SHP77 treated with DMSO at 0.1 percent for 48 hours (cell line): ENCODE measurements around the gene CHTF18.
"Not testable (repeated sequence)": the region's sequence is repeated elsewhere in the genome, so short reads cannot be mapped to it uniquely, and the experiment has no call there.

Experiments used
- DNase-seq: peaks from one replicate; lab custom pipeline; 2025; lab: John Stamatoyannopoulos, UW

CHTF18 gene

DNA sequence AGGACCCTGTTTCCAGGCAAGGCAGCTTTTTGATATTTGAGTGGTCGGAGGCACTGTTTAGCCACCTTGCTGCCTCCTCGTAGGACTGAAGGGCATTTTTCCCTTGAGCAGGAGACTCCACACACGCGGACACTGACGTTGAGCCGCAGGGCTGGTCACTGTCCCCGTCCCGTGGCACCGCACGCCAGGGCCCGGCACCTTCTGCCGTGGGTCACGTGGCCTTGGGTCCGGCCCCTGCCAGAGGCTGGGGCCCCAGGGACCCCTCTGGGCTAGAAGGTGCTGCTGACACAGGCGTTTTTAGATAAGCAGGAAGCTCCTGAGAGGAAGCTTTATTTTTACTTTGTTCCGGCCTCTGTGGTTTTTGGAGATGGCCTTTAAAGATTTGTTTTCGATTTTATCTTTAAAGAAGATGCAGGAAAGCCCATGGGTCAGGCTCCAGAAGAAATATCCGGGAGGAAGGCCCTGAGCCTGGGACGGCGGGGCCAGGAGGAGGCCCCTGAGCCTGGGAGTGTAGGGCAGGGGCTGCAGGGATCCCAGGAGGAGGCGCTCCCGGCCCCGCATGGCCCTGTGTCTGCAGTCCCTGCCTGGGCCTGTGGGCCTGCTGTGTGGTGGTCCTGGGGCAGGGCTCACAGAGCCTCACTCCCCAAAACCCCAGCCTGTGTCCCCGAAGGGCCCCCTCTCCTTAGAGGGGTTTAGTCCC is 42.6 kb downstream of the CHTF18 start:
- DNase-seq, result no peak

GRCh38 chr16:831571-832413 is 43.4 kb downstream of the CHTF18 start:
- no peak for DNase-seq

GRCh38 chr16:832652-833336 is 44.4 kb downstream of the CHTF18 start:
- no peak for DNase-seq

- DNase-seq, result no peak
Observed at GRCh38 chr16:833411-833810, 45.0 kb downstream of the CHTF18 start.

DNA sequence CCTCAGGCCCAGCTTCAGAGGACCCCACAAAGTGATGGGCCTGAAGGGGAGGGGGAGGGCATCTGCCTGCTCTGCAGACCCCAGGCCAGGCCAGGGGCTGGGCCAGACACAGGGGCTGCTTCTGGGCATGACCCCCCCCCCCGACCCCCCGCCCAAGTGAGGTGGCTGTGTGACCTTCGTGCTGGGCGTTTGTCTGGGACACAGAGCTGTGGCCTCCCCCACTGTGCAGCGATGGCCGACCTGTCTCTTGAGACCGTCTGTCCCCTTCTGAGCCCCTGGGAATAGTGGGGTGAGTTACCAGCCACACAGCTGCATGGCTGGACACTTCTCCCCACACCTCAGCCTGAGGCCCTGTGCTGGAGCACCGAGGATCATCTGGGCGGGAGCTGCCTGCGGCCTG is 47.0 kb downstream of the CHTF18 start:
- DNase-seq, result no peak

DNA sequence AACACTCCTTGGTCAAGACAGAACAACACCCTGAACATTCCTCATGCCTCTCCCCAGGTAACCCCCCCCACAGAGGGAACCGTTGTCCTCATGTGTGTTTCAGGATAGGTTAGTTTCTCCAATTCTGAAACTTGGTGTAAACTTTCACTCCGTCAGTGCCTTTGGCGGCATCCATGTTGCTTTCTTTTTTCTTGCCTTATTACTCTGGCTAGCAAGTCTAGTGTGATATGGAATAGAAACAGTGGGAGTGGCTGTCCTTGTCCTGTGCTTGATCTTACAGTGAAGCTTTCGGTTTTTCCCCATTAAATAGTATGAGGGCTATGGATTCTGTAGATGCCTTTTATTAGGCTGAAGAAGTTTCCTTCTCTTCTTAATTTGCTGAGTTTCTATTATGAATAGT is 47.8 kb downstream of the CHTF18 start:
- DNase-seq, result no peak

DNA sequence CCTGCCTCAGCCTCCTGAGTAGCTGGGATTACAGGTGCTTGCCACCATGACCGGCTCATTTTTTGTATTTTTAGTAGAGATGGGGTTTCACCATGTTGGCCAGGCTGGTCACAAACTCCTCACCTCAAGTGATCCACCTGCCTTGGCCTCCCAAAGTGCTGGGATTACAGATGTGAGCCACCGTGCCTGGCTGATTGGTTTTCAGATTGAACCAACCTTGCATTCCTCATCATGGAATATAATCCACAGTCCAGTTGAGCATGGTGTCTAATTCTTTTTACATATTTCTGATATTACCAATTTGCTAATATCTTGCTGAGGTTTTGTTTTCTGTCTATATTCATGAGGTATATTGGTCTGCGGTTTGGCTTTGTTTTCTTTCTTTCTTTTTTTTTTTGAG is 48.4 kb downstream of the CHTF18 start:
- not testable (repeated sequence) for DNase-seq

GRCh38 chr16:838741-839140 is 50.3 kb downstream of the CHTF18 start:
- DNase-seq, result no peak

GRCh38 chr16:839643-840408 is 51.4 kb downstream of the CHTF18 start:
- no peak for DNase-seq

GRCh38 chr16:840561-841454 is 52.4 kb downstream of the CHTF18 start:
- no peak for DNase-seq

DNA sequence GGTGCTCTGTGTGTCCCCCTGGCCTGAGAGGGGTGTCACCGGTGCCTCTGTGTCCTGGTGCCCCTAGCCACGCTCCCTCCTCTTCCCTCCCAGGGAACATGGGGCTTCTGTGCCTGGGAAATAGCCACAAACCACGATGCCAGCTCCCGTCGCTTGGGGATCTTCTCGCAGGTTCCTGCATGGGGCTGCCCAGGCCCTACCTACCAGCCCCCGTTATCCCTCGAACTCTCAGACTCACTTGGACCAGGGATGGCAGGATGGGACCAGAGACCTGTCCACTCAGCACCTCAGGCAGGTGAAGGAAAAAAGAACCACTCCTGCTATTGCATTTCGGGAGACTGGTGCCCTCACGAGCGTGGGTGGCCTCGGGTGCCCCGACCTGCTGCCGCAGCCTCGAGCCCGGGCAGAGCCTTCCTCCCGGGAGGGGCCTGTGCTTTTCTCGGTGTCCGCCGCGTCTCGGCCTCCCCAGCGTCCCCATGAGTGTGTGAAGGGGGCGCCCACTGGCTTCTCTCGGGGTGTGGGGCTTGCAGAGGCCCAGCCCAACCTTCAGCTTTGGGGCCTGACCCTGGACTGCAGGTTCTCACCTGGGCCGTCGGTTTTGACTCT is 53.1 kb downstream of the CHTF18 start:
- DNase-seq, result no peak

GRCh38 chr16:842061-842476 is 53.6 kb downstream of the CHTF18 start:
- DNase-seq, result no peak

GRCh38 chr16:842711-843560 is 54.5 kb downstream of the CHTF18 start:
- no peak for DNase-seq

GRCh38 chr16:843771-844170 is 55.4 kb downstream of the CHTF18 start:
- DNase-seq, result no peak

DNA sequence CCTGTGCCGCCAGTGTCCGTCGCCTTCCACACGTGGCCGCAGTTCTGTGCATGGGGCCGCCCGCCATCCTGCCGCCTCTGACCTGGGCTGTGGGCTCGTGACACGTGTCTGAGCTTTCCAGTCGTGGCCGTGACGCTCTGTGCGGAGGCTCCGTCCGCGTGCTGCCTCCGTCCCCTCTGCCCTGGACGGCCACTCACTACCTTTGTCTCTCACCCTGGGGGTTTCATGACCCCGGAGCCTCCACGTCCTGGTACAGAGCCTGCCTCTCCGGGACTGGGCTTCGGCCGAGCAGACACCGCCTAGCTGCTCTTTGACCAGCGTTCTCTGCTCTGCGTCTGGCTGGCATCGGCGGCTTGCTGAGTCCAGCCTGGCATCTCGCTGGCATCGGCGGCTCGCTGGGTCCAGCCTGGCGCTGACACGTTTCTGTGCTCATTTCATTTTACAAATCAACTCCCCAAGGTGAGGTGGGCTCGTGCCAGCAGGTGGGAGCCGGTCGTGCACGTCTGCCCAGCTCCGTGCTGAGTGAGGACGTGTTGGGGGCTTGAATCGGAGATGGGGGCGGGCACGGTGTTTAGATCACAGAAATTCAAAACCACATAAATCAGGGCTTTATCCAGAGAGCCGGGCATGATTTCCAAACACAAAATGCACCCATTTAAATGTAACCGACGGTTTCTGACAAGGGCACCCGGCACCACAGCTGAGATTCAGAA is 56.4 kb downstream of the CHTF18 start:
- no peak for DNase-seq

DNA sequence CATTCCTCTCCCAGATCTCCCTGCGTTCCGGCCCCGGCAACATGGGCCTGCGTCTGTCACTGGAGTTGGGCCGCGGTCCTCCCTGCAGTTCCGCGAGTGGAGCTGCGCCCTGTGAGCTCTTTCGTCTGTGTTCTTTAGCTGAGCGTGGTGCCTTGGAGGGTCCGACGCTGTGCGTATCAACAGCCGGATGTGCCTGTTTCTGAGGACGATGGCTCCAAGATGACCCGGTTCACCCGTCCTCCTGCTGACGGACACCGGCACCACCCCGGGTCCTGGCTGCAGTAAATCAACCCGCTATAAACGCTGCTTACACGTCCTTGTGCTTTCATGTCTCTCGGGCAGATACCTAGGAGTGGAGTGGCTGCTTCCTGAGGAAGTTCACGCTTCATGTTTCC is 56.9 kb downstream of the CHTF18 start:
- DNase-seq, result no peak

DNA sequence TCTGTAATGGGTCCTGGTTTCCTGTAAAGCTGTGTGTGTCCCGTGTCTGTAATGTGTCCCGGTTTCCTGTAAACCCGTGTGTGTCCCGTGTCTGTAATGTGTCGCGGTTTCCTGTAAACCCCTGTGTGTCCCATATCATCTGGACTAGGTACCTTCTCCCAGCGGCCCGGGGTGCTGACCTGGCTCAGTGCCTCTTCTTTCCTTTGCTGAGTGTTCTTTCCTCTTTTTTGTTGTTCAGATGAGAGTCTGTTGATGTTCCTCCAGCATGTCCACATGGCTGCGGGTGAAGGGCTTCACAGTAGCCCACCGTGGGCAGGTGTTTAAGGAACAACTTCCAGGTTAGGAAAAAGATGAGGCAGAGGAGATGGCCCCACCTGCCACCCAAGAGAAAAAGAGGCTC is 58.7 kb downstream of the CHTF18 start:
- DNase-seq, result no peak
